DND-41 (cell line): Measurements from ENCODE around the gene YBX1.

Source experiments
- ATAC-seq: fragments of 200-7000 bp; cut with Tn5 transposase; 3 replicates; pipeline ENCODE4 v1.9.1; 2021; ENCODE audit warnings: low read depth; ENCODE audit not compliant: insufficient read depth
- DNase-seq: peaks from one replicate; pipeline ENCODE4 v3.0.0-alpha.2; 2020
- H2AFZ ChIP-seq: 2 replicates; pipeline ENCODE4 v1.6.0; 2012; ENCODE audit warnings: low read depth, low read length
- H3K27ac ChIP-seq: 2 replicates; pipeline ENCODE4 v1.5.1; 2012; ENCODE audit warnings: low read length, inconsistent platforms
- H3K27me3 ChIP-seq: fragments of 200-600 bp; sonication (generic); 2 replicates; pipeline ENCODE4 v1.6.0; 2012; ENCODE audit warnings: low read length, mild to moderate bottlenecking, inconsistent platforms; ENCODE audit not compliant: insufficient read depth, poor library complexity
- H3K36me3 ChIP-seq: 2 replicates; pipeline ENCODE4 v1.5.1; 2012; ENCODE audit warnings: low read length, inconsistent platforms; ENCODE audit not compliant: insufficient read depth
- H3K4me1 ChIP-seq: 2 replicates; pipeline ENCODE4 v1.5.1; 2012; ENCODE audit warnings: mild to moderate bottlenecking, low read length; ENCODE audit not compliant: insufficient read depth
- H3K4me2 ChIP-seq: 2 replicates; pipeline ENCODE4 v1.6.0; 2012; ENCODE audit warnings: mild to moderate bottlenecking, moderate library complexity, low read length, inconsistent platforms; ENCODE audit not compliant: insufficient read depth
- H3K4me3 ChIP-seq, 2 experiments: fragments of 200-600 bp in 1 of 2; shearing (Covaris generic) in 1 of 2; 2 replicates each; pipeline ENCODE4 v1.5.1; 2012 to 2016; ENCODE audit warnings: inconsistent platforms in 2 of 2, low read length in 2 of 2, mild to moderate bottlenecking in 2 of 2, low read depth in 1 of 2, moderate library complexity in 1 of 2
- H3K79me2 ChIP-seq: 2 replicates; pipeline ENCODE4 v1.6.0; 2012; ENCODE audit warnings: low read length, inconsistent platforms; ENCODE audit not compliant: insufficient read depth
- H3K9ac ChIP-seq: 2 replicates; pipeline ENCODE4 v1.6.0; 2012; ENCODE audit warnings: low read depth, mild to moderate bottlenecking, inconsistent platforms, low read length, moderate library complexity
- H3K9me3 ChIP-seq: 2 replicates; pipeline ENCODE4 v1.5.1; 2012; ENCODE audit warnings: low read length, moderate library complexity, mild to moderate bottlenecking, inconsistent platforms; ENCODE audit not compliant: insufficient read depth, severe bottlenecking
- H4K20me1 ChIP-seq: 2 replicates; pipeline ENCODE4 v1.6.0; 2012; ENCODE audit warnings: low read length; ENCODE audit not compliant: insufficient read depth
- CTCF ChIP-seq: IDR thresholded peaks from 2 replicates; pipeline ENCODE4 v1.5.1; 2012; ENCODE audit warnings: borderline replicate concordance, low read length, moderate library complexity, mild to moderate bottlenecking; ENCODE audit not compliant: poor library complexity, severe bottlenecking; ENCODE audit errors: extremely low read depth
- EZH2 ChIP-seq: IDR thresholded peaks from 3 replicates; pipeline ENCODE4 v1.6.1; 2012; ENCODE audit warnings: borderline replicate concordance, low read depth, mild to moderate bottlenecking, moderate library complexity, low read length, inconsistent platforms; ENCODE audit not compliant: severe bottlenecking

The YBX1 gene

GRCh38 chr1:42692461-42692860, 10.2 kb downstream of the YBX1 start:
- no peak overlapping the region for H3K27ac ChIP-seq
- DNase-seq (no peak), ATAC-seq (no peak)
- no peak overlapping the region for H2AFZ ChIP-seq
- TF ChIP-seq EZH2 (no peak), CTCF (no peak)
- H3K79me2 ChIP-seq, result peaks cover 99% of the 10 kb centered on the region
- 0 out of 2 replicates have a peak overlapping the region, but pooled peaks have one; percentile 9 for H3K4me2 ChIP-seq
- no peaks in the 10 kb centered on the region for H3K9me3 ChIP-seq
- H3K9ac ChIP-seq, result no peak overlapping the region
- peaks cover 94% of the 10 kb centered on the region for H4K20me1 ChIP-seq
- H3K27me3 ChIP-seq, result no peaks in the 10 kb centered on the region
- peaks cover 91% of the 10 kb centered on the region for H3K36me3 ChIP-seq
- no peak overlapping the region for H3K4me3 ChIP-seq
- H3K4me1 ChIP-seq, result peaks cover 17% of the 10 kb centered on the region

GRCh38 chr1:42692911-42693310, 10.7 kb downstream of the YBX1 start:
- H3K9ac ChIP-seq, result no peak overlapping the region
- no peaks in the 10 kb centered on the region for H3K9me3 ChIP-seq
- 0 out of 2 replicates have a peak overlapping the region, but pooled peaks have one; percentile 9 for H3K4me2 ChIP-seq
- DNase-seq, result no peak
- no peak for ATAC-seq
- peaks cover 91% of the 10 kb centered on the region for H3K36me3 ChIP-seq
- peaks cover 92% of the 10 kb centered on the region for H4K20me1 ChIP-seq
- H3K4me3 ChIP-seq, result no peak overlapping the region
- H3K4me1 ChIP-seq, result peaks cover 12% of the 10 kb centered on the region
- no peak overlapping the region for H3K27ac ChIP-seq
- TF ChIP-seq CTCF (no peak), EZH2 (no peak)
- H2AFZ ChIP-seq, result no peak overlapping the region
- H3K79me2 ChIP-seq, result peaks cover 99% of the 10 kb centered on the region
- no peaks in the 10 kb centered on the region for H3K27me3 ChIP-seq

- Histone ChIP-seq H3K9me3 (no peaks in the 10 kb centered on the region), H3K9ac (no peak overlapping the region), H3K4me1 (no peaks in the 10 kb centered on the region), H2AFZ (no peak overlapping the region), H3K79me2 (peaks cover 89% of the 10 kb centered on the region), H3K27ac (no peak overlapping the region), H3K4me3 (no peak overlapping the region), H3K27me3 (no peaks in the 10 kb centered on the region), H4K20me1 (peaks cover 78% of the 10 kb centered on the region), H3K36me3 (peaks cover 99% of the 10 kb centered on the region), H3K4me2 (no peak overlapping the region)
- TF ChIP-seq EZH2 (no peak), CTCF (no peak)
- DNase-seq (no peak), ATAC-seq (no peak)
Observed at GRCh38 chr1:42698081-42698813, 16.0 kb downstream of the YBX1 start.
